Lower leg skin (tissue), 3 donors: ENCODE data around the gene ZNF532.

Experiments used
- CTCF ChIP-seq, 3 donors: fragments of 450-650 bp; IDR thresholded peaks; one replicate each; pipeline ENCODE4 v1.5.1; 2016; ENCODE audit warnings: antibody characterized with exemption in 3 of 3, mild to moderate bottlenecking in 3 of 3, moderate library complexity in 2 of 3
- POLR2A ChIP-seq, 2 donors: fragments of 450-650 bp; IDR thresholded peaks; one replicate each; pipeline ENCODE4 v1.6.1; 2016 to 2017; ENCODE audit warnings: antibody characterized with exemption in 2 of 2, mild to moderate bottlenecking in 1 of 2, moderate library complexity in 1 of 2

DNA sequence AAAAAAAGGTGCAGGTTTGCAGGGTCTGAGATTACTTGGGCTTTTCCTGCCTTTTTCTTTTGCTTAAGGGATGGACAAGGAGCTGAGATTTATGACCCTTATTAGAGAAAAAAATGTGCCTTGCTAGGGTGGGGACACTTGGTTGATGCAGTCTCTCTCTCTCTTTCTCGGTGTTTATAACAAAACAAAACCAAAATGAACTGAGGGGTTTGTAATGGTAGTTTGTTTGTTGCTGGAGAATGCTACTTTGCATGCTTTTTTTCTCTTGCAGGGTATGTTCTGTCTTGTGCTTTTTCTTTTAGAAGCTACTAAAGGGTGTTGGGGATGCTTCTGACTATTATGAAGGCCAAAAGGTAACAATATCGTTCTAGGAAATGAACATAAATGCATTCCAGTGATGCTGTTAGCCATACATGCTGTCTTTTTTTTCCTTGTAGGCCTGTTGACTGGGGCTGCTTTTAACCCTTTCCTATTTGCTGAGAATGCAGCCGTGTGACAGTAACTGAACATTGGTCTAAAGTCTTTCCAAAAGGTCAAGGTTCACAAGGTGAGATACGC is 435 bp downstream of the ZNF532 start:
- TF ChIP-seq CTCF (IDR thresholded peaks at IDR 0.05) (no peak), POLR2A (IDR thresholded peaks at IDR 0.05) (no peak)
